ENCODE results near the gene SPTLC3.

Gene SPTLC3

DNA sequence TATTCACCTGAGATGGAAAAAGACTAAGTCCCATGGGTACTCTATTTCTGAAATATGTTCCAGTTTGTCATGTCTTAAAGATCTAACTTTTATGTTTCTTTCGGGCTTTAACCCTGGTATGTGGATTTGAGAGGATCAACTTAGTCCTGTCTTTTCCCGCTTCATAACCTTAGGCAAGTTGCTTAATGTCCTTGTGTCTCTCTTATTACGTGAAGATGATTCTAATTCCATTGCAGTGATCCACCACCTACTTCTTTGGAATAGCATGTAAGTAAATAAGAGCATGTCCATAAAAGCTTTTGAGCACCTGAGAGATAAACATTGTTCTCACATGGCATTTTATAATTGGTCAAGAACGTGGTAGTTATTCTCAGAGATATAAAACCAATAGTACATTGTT lies 23.0 kb downstream of the SPTLC3 start:
- DNase-seq (ENCODE audit: low read depth in 2 of 2): no peak

DNA sequence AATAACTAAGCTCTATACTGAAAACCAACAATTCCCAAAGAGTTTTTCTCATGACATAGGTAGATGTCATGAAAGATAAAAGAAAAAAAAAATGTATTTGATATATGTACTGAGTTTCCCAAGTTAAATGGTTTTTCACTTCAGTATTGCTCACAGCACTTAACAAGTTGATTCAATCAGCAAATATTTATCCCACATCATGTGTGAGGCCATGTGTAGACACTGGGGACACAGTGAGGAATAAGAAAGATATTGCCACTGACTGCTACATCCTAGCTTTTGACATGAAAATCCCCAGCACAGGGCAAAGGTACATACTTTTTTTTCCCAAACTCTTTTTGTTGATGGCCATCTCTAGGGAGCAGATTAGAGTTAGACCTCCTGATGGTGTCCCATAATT lies 25.3 kb downstream of the SPTLC3 start:
- no peak for DNase-seq (ENCODE audit: low read depth in 2 of 2)

DNA sequence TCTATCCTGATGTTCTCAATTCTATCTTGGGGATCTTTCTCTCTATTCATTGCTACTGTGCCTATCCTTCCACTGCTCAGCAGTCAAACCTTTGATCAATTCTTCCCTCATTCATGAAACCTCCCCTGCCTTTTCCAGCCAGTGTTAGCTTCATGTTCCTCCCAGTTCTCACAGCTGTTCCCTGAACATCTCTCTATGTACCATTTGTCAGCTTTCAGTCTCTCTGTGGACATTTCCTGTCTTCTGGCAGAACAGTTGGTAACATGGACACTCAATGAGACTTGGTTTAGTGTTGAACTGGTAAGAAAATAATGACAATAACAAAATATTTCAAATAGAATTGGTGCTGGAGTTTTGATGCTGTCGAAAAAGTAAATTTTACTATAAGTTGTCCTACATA lies 26.2 kb downstream of the SPTLC3 start:
- DNase-seq (ENCODE audit: low read depth in 2 of 2): no peak

DNA sequence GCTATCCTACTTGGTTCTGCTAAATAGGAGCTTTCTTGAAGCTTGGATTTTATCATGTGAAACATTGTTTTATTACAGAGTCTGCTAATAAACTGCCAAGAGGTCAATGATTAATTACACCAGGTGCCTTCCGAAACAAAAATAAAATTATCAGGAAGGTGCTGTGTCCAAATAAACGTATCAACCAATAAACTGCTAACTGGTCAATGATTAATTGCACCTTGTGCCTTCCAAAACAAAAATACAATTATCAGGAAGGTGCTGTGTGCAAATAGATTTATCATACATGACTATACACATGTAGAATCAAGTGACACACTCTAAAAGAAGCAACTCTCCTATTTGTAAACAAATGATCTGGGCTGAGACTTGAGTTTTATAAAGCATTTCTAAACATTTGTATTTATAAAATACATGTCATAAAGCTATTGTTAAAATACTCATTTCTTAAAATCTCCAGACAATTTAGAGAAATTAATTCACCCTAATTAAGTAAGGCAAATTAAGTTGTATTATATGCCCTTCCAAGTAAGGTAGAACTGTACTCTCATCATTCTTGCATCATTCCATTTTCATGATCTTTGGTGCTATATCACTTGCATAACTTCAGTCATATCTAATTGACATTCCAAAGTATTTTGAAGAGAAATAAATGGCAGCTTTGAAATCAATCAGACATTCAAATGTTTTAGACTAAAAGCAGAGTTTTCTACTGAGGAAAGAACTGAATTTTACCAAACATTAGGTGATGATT lies 26.8 kb downstream of the SPTLC3 start:
- DNase-seq (ENCODE audit: low read depth in 2 of 2): no peak

DNA sequence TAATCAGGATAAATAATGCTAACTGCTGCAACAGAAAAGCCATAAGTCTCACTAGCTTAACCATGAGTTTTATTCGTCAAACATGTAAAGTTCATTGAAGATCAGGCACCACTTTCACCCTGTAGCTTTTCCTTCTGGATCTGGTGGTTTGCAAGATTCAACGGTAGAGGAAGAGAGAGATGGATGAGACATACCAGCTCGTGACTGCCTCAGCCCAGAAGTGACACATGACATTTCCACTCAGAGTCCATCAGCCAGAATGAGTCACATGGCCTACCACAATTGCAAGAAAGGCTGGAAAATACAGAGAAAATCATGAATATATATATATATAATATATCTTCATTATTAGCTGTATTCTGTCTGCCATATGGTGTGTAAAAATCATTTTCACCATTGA lies 29.0 kb downstream of the SPTLC3 start:
- no peak for DNase-seq (ENCODE audit: low read depth in 2 of 2)

DNA sequence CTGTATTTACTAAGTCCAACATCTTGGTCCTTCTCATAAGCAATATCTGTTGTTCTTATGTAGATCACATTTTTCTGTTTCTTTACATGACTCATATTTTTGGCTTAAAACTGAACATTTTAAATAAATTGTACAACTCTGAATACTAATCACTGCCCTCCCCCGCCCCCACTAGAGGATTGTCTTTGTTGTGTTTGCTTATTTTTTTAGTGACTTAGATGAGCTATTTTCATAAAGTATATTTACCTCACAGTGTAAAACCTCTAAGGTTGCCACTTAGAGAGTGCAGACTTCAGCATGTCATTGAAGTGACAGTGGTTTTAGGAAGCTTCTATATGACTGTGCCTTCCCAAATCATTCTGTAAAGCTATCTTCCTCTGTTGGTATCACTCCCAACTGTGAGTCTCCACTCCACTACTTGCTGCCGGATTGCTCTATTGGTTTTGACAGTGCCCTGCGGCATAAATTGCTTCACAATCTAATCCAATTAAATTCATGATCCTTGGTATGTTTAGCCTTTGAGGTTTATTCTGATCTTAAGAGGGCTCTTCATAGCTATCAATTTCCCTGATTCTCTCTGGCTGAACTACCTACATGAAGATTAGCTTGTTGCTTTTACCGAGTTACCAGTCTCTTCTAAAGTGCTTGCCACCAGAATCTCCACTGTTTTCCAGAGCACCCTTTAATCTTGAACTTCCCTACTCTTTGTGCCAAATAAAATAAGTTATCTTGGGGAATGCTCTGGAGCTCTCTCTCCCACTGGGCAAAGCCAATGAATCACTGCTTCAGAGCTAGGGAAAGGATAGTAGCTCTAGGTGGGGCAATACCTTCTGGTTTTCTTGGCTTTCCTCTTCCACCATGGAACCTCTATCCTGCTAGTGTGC lies 33.0 kb downstream of the SPTLC3 start:
- no peak for DNase-seq (ENCODE audit: low read depth in 2 of 2)

DNA sequence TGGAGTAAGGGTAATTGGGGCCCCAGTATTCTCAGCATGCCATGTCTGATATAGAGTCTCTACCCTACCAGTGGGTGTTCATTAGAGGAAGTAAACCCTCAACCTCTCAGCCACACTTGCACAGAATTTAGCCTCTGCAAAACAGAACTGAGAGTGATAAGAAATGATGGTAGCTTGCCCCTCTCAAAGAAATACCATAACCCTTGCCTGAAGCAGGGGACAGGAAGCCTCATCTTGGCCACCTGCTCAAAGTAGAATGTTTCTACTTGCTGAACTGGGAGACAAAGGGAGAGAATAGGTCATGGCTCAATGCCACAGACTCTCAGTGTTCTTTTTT lies 33.7 kb downstream of the SPTLC3 start:
- no peak for DNase-seq (ENCODE audit: low read depth in 2 of 2)

DNA sequence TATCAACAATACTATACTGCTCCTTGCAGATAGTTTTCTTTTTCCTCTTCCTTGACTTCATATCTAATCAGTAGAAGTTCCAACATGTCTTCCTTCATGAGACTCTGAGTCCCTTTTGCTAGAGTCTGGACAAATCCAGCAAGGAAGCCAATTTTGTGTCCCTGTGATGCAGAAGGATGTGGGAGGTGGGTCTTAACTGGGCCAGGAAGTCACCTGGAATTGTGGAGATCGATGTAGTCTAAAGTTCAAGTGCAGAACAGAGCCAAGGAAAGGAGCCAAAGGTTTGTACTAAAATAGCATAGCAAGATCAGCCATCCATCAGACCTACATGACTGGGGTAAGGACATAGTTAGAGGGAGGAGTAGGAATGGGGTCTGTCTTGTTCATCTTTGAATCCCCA lies 37.6 kb downstream of the SPTLC3 start:
- DNase-seq (ENCODE audit: low read depth in 2 of 2): no peak

DNA sequence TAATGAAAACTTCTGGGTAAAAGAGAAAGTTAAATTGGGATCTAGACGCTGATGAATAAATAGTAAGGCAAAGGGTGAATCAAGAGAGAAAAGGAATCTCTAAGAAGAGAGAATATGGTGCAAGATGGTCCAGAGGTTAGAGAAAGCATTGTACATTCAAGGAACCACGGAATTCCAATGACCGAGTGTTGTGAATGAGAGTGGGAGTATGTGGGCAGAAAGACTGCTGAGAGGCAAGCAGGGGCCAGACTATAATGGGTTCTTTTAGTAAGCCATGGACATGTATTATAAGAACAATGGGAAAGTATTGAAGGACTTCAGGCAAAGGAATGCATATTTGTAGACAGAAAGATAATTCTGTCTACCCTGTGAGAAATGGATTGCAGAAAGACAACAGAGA lies 45.2 kb downstream of the SPTLC3 start:
- no peak for DNase-seq (ENCODE audit: low read depth in 2 of 2)

DNA sequence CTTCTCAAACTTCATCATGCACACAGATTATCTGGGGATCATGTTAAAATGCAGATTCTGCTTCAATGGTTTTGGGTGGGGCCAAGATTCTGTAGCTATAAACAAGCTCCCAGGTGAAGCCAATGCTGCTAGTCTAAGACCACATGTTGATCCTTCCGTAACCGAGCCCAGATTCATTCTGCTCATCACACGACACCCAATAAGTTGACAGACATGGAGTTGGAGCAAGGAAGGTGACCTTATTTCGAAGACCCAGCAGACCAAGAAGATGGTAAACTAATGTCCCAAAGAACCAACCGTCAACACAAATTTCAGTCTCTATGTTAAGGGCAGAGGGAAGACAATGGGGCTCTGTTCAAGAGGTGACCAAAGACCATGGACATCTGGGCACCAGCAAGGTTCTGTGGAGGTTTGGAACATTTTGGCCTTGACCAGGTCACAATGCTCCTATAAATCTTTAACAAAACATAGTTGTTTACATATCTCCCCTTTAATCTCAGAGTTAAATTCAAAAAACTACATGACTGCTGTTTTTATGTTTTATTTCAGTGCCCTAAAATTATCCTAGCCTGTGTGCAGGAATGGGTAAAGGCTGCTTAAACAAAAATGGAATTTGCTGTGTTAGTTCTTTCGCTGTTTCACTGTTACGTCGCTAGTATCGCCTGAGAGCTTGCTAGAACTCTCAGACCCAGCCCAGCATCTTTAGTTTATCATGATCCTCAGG lies 50.1 kb downstream of the SPTLC3 start:
- no peak for DNase-seq (ENCODE audit: low read depth in 2 of 2)

DNA sequence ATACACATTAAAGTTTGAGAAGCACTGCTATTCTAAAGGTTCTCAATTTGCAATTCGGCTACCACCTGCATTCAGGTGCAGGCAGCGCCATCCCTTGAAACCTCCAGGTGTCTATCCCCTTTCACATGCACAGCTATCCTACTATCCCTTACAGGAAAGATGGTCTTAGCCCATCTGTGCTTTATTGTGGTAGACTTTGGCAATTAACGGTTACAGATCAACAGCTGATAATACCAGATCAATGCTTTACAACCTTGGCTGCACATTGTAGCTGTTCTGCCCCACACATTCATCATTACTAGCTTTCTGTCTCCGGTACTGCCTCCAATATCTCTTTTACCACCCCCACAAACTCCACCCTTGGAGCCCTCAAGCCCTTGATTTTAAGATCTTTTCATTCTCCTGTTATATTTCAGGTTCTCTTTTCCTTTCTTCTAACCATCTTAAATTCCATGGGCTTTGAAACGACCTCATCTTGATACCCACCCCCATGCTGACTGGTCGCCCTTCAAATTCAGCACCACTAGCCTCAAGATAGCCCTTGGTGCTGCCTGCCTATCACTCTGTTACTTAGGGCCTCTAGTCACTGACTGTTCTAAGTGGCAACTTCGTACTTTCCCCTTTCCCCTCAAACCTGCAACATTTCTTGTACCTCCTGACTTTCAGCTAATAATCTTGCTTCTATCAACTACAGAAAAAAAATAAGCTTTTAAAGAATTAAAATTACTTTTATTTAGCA lies 50.8 kb downstream of the SPTLC3 start:
- DNase-seq (ENCODE audit: low read depth in 2 of 2): no peak

DNA sequence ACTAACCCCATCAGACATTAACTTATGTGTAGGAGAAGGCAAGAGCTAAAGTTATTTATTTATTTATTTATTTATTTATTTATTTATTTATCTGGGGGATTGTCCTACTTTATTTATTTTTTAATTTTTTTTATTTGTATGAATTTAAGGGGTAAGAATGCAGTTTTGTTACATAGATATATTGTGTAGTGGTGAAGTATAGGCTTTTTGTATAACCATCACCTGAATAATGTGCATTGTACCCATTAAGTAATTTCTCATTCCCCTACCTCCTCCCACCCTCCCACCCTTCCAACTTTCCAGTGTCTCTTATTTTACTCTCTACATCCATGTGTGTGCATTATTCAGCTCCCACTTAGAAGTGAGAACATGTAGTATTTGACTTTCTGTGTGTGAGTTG lies 51.6 kb downstream of the SPTLC3 start:
- no peak for DNase-seq (ENCODE audit: low read depth in 2 of 2)

DNA sequence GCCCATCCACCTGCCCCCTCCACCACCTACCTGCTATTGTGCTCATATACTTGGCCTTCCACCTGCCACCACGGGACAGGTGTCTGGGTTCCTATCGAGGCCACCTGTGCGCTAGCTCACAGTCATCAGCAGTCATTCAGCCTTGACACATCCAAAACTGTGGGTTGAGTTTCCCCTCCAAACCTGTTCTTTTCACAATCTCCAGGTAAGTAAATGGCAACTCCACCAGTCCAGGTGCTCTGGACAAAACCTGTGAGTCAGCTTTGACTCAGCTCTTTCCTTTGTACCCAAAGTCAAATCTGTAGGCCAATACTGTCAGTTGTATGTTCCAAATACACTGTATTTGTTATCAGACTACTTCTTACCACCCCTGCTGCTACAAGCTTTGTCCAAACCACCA lies 52.6 kb downstream of the SPTLC3 start:
- no peak for DNase-seq (ENCODE audit: low read depth in 2 of 2)

DNA sequence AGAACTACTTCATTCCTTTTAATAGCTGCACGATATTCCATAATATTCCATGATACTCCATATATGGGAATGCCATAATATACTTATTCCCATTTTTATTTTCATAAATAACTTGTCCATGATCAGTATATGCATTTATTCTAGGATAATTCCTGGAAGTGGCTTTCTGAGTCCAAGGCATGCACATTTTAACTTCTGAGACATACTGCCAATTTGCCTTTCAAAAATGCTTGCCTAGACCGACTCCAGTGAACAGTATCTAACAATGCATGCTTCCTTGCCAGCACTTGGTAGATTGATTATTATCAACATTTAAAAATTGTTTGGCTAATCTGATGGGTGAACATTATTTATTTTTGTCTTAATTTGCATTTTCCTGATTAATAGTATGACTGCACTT lies 54.0 kb downstream of the SPTLC3 start:
- no peak for DNase-seq (ENCODE audit: low read depth in 2 of 2)

DNA sequence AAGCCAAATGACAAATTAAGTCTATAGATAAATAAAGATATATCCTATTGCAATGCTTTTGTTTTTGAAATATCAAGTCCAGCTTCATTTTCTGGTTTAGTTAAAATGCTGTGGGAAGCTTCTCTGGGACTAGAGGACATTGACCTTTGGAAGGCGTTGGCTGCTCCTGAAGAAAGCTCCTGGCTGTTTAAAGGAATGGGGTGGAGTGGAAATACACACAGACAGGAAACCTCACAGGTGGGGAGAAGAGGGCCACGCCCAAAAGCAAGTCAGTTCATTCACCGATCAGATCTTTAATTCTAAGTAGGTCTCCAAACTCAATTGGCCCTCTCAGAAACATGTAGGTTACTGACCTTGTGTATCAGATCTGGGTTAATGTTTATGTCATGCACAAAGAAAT lies 59.6 kb downstream of the SPTLC3 start:
- DNase-seq (ENCODE audit: low read depth in 2 of 2): no peak

DNA sequence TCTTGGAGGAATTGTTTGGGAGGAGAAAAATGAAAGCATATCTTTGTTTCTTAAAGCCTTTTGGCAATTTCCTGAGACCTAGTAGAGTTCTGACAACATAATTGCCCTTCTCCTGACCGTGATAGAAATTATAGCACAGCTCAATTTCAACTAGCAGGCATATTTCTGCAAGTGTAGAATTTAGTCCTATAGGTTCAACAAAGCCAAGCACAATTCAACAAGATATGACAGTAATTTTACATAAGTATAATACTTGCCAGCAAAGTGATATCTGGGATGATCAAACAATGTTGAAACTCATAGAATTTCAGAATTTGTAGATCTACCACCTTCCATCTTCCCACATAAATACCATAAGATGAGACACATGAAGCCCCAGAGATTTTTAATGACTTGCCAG lies 73.1 kb downstream of the SPTLC3 start:
- no peak for DNase-seq (ENCODE audit: low read depth in 2 of 2)

DNA sequence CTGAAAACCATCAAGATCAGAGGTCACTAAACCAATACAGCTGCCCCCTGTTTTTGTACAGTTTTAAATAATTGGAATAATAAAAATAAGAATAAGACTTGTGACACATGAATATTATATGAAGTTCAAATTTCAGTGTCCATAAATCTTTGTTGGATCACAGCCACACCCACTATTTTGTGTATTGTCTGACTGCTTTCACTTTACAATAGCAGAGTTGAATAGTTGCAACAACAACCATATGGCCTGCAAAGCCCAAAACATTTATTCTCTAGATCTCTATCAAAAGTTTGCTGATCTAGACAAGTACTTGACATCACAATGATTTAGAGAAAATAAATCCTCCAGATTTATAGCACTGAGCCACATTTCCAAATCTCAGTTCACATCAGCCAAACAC lies 73.6 kb downstream of the SPTLC3 start:
- no peak for DNase-seq (ENCODE audit: low read depth in 2 of 2)

DNA sequence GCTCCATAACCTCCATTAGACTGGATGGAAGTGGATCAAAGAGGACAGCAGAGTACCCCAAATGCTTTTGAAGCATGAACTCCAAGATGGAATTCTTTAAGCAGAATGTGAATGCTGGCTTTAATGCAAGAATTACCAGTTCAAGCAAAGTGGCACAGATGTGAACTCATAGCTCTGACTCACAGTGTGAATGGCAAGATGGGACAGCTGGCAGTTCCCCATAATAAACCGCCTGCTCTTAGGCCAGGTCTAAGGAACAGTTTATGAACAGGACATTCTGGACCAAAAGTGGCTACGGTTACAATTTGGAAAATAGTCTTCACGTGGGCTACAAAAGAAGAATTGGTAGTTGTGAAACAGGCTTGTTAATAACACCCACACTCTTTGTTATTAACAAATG lies 76.5 kb downstream of the SPTLC3 start:
- DNase-seq (ENCODE audit: low read depth in 2 of 2): no peak

DNA sequence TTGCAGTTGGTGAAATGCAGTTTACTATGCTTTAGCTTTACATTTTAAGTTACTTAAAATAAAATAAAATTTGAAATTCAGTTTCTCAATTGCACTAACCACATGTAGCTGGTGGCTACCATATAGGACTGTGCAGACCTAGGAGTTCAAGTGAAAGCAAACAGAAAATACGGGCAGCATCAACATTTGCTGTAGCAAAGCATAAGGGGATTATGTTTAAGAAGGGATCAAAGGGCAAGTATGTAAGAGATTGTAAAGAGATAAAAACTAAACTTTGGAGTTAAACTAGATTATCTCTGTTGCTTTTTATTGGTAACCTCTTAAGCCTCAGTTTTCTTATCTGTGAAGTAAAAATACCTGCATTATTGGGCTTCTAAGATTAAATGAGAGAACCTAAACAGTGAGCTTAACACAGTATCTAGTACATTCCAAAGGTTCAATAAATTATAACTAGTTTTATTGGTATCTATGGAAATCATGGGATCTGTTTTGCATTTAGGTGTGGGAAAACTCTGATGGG lies 81.2 kb downstream of the SPTLC3 start:
- no peak for DNase-seq (ENCODE audit: low read depth in 2 of 2)

DNA sequence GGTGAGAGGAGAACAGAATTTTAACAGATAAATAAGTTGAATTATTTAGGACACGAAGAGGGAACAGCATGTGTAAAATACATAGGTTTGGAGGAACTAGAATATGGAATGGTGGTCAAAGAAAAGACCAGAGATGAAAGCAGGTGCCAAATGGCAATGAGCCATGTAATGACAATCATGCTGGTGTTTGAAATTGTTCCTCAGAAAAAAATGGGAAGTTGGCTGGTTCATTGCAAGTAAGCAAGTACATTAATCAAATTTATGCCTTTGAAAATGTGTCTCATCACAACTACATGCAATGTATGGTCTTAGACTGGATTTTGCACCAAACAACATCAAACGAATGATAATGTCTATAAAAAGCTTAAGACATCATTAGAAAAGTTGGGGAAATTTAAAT lies 83.3 kb downstream of the SPTLC3 start:
- no peak for DNase-seq (ENCODE audit: low read depth in 2 of 2)

DNA sequence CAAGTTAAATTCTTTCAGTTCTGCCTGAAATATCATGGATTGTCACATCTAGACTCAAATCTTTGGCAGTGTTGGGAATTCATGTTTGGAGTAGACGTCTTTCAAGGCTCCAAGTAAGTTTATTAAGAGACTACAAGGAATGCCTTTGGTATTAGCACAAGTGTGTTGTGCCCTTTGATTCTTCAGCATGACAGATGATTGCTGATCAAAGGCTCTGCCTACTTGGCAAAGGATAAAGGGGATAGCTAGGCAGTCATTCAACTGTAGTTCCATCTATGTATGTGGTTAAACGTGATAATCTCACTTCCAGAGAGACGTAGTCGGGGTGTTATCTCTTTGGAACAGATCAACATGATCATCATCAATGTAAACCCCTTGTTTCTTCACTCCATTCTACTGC lies 86.2 kb downstream of the SPTLC3 start:
- no peak for DNase-seq (ENCODE audit: low read depth in 2 of 2)

Measured in stimulated activated CD8-positive, alpha-beta memory T cell treated with anti-CD3 and anti-CD28 coated beads, Interleukin-7, amount 100 ng/mL, for 1 hour (primary cell).